Ascending aorta (tissue), 2 donors: Measurements from ENCODE around the gene SHMT1. TPM values are rescaled to one million over a fixed set of nuclear protein-coding genes. Genes with fewer than 3 reads are reported as not detected.
"Not testable (repeated sequence)": the region's sequence is repeated elsewhere in the genome, so short reads cannot be mapped to it uniquely, and the experiment has no call there.

Experiments
- DNase-seq, 2 donors: peaks; one replicate each; pipeline ENCODE4 v3.0.0-alpha.2; 2019; ENCODE audit warnings: low spot score in 2 of 2
- H3K27ac ChIP-seq, 2 donors: fragments of 200-600 bp; sonication (generic); one replicate each; pipeline ENCODE4 v1.5.1; 2016 to 2017; ENCODE audit warnings: mild to moderate bottlenecking in 1 of 2
- H3K27me3 ChIP-seq: fragments of 200-600 bp; sonication (generic); one replicate; pipeline ENCODE4 v1.5.1; 2017
- H3K36me3 ChIP-seq, 2 donors: fragments of 200-600 bp; sonication (generic); one replicate each; pipeline ENCODE4 v1.5.1; 2016
- H3K4me1 ChIP-seq, 2 donors: fragments of 200-600 bp; sonication (generic); one replicate each; pipeline ENCODE4 v1.5.1; 2016 to 2017; ENCODE audit warnings: mild to moderate bottlenecking in 1 of 2
- H3K4me3 ChIP-seq, 2 donors: fragments of 200-600 bp; sonication (generic); one replicate each; pipeline ENCODE4 v1.5.1; 2016 to 2017; ENCODE audit warnings: mild to moderate bottlenecking in 1 of 2
- H3K9me3 ChIP-seq, 2 donors: fragments of 200-600 bp; sonication (generic); one replicate each; pipeline ENCODE4 v1.5.1; 2016
- intact Hi-C: fragments of 100-400 bp; cut with DNase I; formaldehyde crosslinking; loops from one replicate; pipeline ENCODE4 v1.15.1; 2023
- total RNA-seq: library from RNA; depleted of rRNA; stranded (reverse); fragments of >200 nt; gene quantifications from one replicate; pipeline ENCODE4 v1.1.0, GENCODE V29; 2016
- TF ChIP-seq, protein P1 (sequence below), 3 experiments: fragments of 200-600 bp in 2 of 3; fragments of 450-650 bp in 1 of 3; sonication (generic) in 2 of 3; IDR thresholded peaks; one replicate each; pipeline ENCODE4 v1.5.1; 2016 to 2019; ENCODE audit warnings: antibody characterized with exemption in 3 of 3, mild to moderate bottlenecking in 1 of 3, moderate library complexity in 1 of 3

The SHMT1 gene
- total RNA-seq, 1 donor from 2014 or later, result 16.7 TPM

DNA sequence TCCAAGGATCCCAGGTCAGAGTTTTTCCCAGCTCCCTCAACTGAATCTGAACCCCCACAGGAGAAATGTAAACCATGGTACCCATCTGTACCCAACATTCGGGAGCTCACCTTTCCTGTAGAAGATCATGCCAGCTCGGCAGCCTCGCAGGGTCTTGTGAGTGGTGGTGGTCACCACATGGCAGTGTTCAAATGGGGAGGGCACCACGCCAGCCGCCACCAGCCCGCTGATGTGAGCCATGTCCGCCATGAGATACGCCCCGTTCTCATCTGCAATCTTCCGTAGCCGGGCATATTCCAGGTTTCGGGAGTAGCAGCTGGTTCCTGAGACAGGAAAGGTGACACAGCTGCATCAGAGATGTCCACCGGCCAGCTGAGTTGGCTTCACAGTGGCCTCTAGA, 23.4 kb downstream of the SHMT1 start:
- TF ChIP-seq, protein P1, sequence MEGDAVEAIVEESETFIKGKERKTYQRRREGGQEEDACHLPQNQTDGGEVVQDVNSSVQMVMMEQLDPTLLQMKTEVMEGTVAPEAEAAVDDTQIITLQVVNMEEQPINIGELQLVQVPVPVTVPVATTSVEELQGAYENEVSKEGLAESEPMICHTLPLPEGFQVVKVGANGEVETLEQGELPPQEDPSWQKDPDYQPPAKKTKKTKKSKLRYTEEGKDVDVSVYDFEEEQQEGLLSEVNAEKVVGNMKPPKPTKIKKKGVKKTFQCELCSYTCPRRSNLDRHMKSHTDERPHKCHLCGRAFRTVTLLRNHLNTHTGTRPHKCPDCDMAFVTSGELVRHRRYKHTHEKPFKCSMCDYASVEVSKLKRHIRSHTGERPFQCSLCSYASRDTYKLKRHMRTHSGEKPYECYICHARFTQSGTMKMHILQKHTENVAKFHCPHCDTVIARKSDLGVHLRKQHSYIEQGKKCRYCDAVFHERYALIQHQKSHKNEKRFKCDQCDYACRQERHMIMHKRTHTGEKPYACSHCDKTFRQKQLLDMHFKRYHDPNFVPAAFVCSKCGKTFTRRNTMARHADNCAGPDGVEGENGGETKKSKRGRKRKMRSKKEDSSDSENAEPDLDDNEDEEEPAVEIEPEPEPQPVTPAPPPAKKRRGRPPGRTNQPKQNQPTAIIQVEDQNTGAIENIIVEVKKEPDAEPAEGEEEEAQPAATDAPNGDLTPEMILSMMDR (IDR thresholded peaks at IDR 0.05), result no peak
- intact Hi-C loops, result no loop called here
- H3K27ac ChIP-seq, result no peak overlapping the region
- no peaks in the 10 kb centered on the region for H3K4me1 ChIP-seq
- DNase-seq, result no peak
- peaks cover 18 to 41% of the 10 kb centered on the region in 2 donors for H3K36me3 ChIP-seq
- no peaks in the 10 kb centered on the region for H3K27me3 ChIP-seq
- H3K9me3 ChIP-seq, result no peaks in the 10 kb centered on the region
- no peak overlapping the region for H3K4me3 ChIP-seq

- intact Hi-C loops, DNase-seq: not testable (repeated sequence)
Observed at GRCh38 chr17:18338158-18338557, 25.2 kb downstream of the SHMT1 start.

GRCh38 chr17:18332909-18333489, 30.4 kb downstream of the SHMT1 start:
- TF ChIP-seq, protein P1 (IDR thresholded peaks at IDR 0.05), result no peak
- DNase-seq, result no peak
- Histone ChIP-seq H3K9me3 (no peaks in the 10 kb centered on the region), H3K27ac (no peak overlapping the region), H3K4me1 (no peaks in the 10 kb centered on the region), H3K36me3 (peaks cover 33 to 62% of the 10 kb centered on the region in 2 donors), H3K27me3 (no peaks in the 10 kb centered on the region), H3K4me3 (no peak overlapping the region)
- intact Hi-C loops, result no loop called here

More at GRCh38 chr17:18338158-18338557, 25.2 kb downstream of the SHMT1 start:
- not testable (repeated sequence) for H3K27me3 ChIP-seq, H3K4me3 ChIP-seq, H3K9me3 ChIP-seq, H3K27ac ChIP-seq, H3K4me1 ChIP-seq
- peaks cover 21 to 43% of the 10 kb centered on the region in 2 donors for H3K36me3 ChIP-seq

GRCh38 chr17:18331879-18332278, 31.5 kb downstream of the SHMT1 start:
- intact Hi-C loops, result no loop called here
- H3K27ac ChIP-seq, result no peak overlapping the region
- TF ChIP-seq, protein P1 (IDR thresholded peaks at IDR 0.05), result no peak
- no peaks in the 10 kb centered on the region for H3K27me3 ChIP-seq
- no peak overlapping the region for H3K4me3 ChIP-seq
- H3K4me1 ChIP-seq, result no peaks in the 10 kb centered on the region
- no peaks in the 10 kb centered on the region for H3K9me3 ChIP-seq
- H3K36me3 ChIP-seq, result peaks cover 38 to 68% of the 10 kb centered on the region in 2 donors
- DNase-seq, result no peak

DNA sequence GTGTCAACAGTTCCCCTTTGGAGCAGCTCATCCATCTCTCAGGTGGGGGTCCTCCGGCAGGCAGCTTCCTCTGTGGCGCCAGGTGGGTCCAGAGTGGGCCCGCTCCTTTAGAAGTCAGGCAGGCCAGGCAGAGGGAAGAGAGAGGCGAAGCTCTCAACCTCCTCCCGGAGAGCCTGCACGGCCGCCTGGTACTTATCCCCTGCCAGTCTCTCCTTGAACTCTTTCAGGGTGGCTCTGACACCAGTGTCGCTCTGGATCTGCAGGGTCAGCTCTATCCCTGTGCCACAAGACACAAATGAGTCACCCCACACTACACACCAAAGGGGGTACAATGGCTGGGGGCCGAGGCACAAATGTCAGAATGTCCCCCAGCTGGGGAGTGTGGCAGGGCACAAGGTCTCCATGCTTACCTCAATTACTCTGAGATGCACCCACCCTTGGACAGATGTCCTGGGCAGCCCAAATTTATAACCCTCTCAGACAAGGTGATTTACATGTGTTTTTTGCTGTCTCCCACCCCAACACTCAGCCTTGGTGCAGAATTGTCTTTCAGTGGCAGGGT, 34.6 kb downstream of the SHMT1 start:
- no peaks in the 10 kb centered on the region for H3K9me3 ChIP-seq
- H3K4me1 ChIP-seq, result no peaks in the 10 kb centered on the region
- no peak overlapping the region for H3K27ac ChIP-seq
- DNase-seq, result no peak
- peaks cover 51 to 71% of the 10 kb centered on the region in 2 donors for H3K36me3 ChIP-seq
- no peak overlapping the region for H3K4me3 ChIP-seq
- TF ChIP-seq, protein P1 (IDR thresholded peaks at IDR 0.05), result no peak
- no peaks in the 10 kb centered on the region for H3K27me3 ChIP-seq
- intact Hi-C loops, result no loop called here

GRCh38 chr17:18327556-18327955, 35.8 kb downstream of the SHMT1 start:
- H3K9me3 ChIP-seq, result no peaks in the 10 kb centered on the region
- TF ChIP-seq, protein P1 (IDR thresholded peaks at IDR 0.05), result no peak
- peaks cover 63 to 78% of the 10 kb centered on the region in 2 donors for H3K36me3 ChIP-seq
- no peak for DNase-seq
- intact Hi-C loops, result no loop called here
- no peaks in the 10 kb centered on the region for H3K27me3 ChIP-seq
- H3K27ac ChIP-seq, result no peak overlapping the region
- H3K4me3 ChIP-seq, result no peak overlapping the region
- H3K4me1 ChIP-seq, result no peaks in the 10 kb centered on the region
